Neural crest cell (in vitro differentiated cells): Measurements from ENCODE around the gene DNAH12. TPM values are rescaled to one million over a fixed set of nuclear protein-coding genes. Genes with fewer than 3 reads are reported as not detected.
"Not testable (repeated sequence)": the region's sequence is repeated elsewhere in the genome, so short reads cannot be mapped to it uniquely, and the experiment has no call there.

ENCODE experiments used
- DNase-seq: peaks from one replicate; pipeline ENCODE4 v3.0.0; 2021; ENCODE audit warnings: low read depth, mixed read lengths, low spot score
- H3K27ac Mint-ChIP-seq: one replicate; pipeline ENCODE4 v1.8.0; 2021; ENCODE audit warnings: mild to moderate bottlenecking, mixed read lengths; ENCODE audit not compliant: unreplicated experiment
- H3K27me3 Mint-ChIP-seq: 2 replicates; pipeline ENCODE4 v1.8.0; 2021; ENCODE audit warnings: low read depth, mild to moderate bottlenecking, mixed read lengths
- H3K36me3 Mint-ChIP-seq: 2 replicates; pipeline ENCODE4 v1.8.0; 2021; ENCODE audit warnings: low read depth, mild to moderate bottlenecking, mixed read lengths
- H3K4me1 Mint-ChIP-seq: 2 replicates; pipeline ENCODE4 v1.8.0; 2021; ENCODE audit warnings: mixed read lengths
- H3K4me3 Mint-ChIP-seq: one replicate; pipeline ENCODE4 v1.8.0; 2021; ENCODE audit warnings: mild to moderate bottlenecking, mixed read lengths
- H3K9me3 Mint-ChIP-seq: 2 replicates; pipeline ENCODE4 v1.8.0; 2021; ENCODE audit warnings: mixed read lengths
- total RNA-seq: library from RNA; stranded (reverse); gene quantifications from 2 replicates; pipeline ENCODE4 v1.2.1, GENCODE V29; 2021
- TF ChIP-seq, protein P1 (sequence below): fragments of 200-600 bp; sonication (generic); conservative IDR thresholded peaks from 2 replicates; pipeline ENCODE4 v1.5.0; 2021; ENCODE audit warnings: antibody characterized with exemption, mild to moderate bottlenecking

The DNAH12 gene
- total RNA-seq, 1 donor from 2014 or later: 0.09 TPM

DNA sequence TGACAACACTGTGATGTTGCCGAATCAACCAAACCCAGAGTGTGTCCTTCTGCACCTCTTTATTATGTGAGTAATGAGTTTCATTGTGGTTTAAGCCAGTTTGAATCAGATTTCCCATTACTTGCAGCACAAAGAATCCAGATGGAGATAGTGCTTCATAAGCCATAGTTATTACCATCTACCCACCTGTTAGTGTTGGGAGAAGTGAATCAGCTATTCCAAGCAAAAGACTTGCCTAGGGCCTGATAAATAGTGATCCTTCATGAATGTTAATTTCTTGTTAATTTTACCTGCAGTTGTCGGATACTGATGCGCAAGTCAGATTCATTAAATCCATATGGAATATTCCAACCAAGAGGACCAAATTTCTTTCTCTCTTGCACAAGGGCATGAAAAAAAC is 229.9 kb downstream of the DNAH12 start:
- Mint-ChIP-seq H3K4me3 (no peak overlapping the region), H3K27me3 (peaks cover 10% of the 10 kb centered on the region), H3K27ac (no peak overlapping the region), H3K36me3 (no peaks in the 10 kb centered on the region), H3K4me1 (no peaks in the 10 kb centered on the region), H3K9me3 (peaks cover 9% of the 10 kb centered on the region)
- TF ChIP-seq, protein P1, sequence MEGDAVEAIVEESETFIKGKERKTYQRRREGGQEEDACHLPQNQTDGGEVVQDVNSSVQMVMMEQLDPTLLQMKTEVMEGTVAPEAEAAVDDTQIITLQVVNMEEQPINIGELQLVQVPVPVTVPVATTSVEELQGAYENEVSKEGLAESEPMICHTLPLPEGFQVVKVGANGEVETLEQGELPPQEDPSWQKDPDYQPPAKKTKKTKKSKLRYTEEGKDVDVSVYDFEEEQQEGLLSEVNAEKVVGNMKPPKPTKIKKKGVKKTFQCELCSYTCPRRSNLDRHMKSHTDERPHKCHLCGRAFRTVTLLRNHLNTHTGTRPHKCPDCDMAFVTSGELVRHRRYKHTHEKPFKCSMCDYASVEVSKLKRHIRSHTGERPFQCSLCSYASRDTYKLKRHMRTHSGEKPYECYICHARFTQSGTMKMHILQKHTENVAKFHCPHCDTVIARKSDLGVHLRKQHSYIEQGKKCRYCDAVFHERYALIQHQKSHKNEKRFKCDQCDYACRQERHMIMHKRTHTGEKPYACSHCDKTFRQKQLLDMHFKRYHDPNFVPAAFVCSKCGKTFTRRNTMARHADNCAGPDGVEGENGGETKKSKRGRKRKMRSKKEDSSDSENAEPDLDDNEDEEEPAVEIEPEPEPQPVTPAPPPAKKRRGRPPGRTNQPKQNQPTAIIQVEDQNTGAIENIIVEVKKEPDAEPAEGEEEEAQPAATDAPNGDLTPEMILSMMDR: no peak
- no peak for DNase-seq

DNA sequence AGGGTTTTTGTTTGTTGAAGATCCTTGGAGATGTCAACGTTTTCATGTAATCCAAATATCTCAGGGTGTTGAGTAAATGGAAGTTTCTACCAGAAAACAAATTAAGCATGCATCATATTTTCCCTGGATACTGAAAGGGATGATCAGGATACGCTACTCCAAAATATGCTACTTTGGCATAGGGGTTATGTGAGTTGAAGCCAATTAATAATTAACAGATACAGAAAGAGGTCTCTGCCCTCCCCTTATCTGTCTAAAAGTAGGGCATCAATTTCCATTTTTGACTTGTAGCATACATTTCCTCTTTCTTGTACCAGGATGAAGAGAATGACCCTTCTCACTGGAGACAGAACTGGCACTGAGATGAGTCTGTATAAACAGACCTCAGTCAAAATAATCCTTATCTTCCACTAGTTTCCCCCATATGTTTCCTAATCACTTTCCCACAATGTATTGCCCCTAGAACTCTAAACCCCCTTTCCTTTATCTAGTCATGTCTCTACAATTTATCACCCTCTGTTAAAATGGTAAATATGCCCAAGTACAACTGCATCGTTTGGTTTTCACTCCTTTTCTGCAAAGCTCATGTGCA is 234.3 kb downstream of the DNAH12 start:
- Mint-ChIP-seq H3K9me3 (no peaks in the 10 kb centered on the region), H3K4me3 (no peak overlapping the region), H3K36me3 (no peaks in the 10 kb centered on the region), H3K27ac (no peak overlapping the region), H3K27me3 (peaks cover under 1% of the 10 kb centered on the region), H3K4me1 (no peaks in the 10 kb centered on the region)
- no peak for DNase-seq
- TF ChIP-seq, protein P1: no peak

DNA sequence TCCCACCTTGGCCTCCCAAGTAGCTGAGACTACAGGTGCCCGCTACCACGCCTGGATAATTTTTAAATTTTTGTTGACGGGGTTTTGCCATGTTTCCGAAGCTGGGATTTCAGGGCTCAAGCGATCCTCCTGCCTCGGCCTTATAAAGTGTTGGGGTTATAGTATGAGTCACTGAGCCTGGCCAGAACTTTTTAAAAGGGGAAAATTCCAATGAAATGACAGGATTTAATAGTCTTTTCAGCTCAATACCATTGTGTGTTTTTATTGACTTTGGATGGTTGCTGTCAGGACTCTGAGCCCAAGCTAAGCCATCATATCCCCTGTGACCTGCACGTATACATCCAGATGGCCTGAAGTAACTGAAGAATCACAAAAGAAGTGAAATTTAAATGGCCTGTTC is 240.6 kb downstream of the DNAH12 start:
- not testable (repeated sequence) for H3K36me3 Mint-ChIP-seq, H3K4me1 Mint-ChIP-seq, H3K4me3 Mint-ChIP-seq, H3K27me3 Mint-ChIP-seq, H3K9me3 Mint-ChIP-seq, H3K27ac Mint-ChIP-seq, DNase-seq

DNA sequence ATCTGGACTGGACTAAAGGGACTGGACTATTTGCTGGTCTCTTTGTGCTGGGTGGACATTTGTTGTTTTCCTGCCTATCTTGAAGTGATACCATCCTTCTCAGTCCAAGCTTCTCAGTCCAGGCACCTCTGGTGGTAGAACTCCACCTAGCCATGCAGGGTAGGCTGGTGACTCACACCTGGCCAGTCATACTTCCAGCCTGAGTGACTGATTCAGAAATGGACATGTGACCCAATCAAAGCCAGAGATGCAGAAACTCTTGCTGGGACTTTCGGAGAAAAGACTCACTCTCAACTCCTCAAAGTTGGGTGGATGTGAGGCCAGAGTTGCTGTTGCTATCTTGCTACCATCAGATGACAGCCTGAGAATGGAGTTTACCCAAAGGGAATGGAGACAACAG is 246.1 kb downstream of the DNAH12 start:
- Mint-ChIP-seq H3K4me1 (no peaks in the 10 kb centered on the region), H3K9me3 (no peaks in the 10 kb centered on the region), H3K4me3 (no peak overlapping the region), H3K36me3 (no peaks in the 10 kb centered on the region), H3K27ac (no peak overlapping the region), H3K27me3 (peaks cover 5% of the 10 kb centered on the region)
- no peak for DNase-seq
- TF ChIP-seq, protein P1: no peak

DNA sequence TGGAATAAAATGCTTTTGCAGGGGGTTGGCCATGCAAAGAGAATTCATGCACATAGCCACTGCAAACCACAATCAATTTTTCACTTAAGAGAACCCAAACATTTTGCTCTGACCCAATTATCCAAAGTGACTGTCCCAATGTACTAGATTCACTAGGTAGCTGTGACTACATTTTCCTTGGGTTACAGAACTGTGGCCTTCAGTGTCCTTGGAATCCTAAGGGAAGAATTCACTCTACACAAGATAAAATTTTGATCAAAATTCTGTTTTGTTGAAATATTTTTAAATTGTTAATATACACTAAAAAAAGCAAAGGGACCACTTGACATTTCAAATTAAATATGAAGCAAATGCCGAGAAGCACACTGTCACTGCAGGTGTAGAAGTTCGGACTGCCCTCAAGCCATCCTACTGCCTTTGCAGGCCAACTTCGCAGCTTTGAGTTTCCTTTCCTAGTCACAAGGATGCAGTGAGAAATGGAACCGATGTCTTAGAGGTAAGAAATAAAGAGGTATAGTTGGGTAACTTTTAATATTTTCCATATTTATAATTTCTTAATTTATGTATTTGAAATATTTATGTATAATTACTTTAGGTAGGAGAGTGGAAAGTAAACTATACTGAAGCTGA is 251.1 kb downstream of the DNAH12 start:
- Mint-ChIP-seq H3K4me1 (no peaks in the 10 kb centered on the region), H3K27ac (no peak overlapping the region), H3K4me3 (no peak overlapping the region), H3K36me3 (no peaks in the 10 kb centered on the region), H3K27me3 (no peaks in the 10 kb centered on the region), H3K9me3 (no peaks in the 10 kb centered on the region)
- no peak for DNase-seq
- TF ChIP-seq, protein P1: no peak

DNA sequence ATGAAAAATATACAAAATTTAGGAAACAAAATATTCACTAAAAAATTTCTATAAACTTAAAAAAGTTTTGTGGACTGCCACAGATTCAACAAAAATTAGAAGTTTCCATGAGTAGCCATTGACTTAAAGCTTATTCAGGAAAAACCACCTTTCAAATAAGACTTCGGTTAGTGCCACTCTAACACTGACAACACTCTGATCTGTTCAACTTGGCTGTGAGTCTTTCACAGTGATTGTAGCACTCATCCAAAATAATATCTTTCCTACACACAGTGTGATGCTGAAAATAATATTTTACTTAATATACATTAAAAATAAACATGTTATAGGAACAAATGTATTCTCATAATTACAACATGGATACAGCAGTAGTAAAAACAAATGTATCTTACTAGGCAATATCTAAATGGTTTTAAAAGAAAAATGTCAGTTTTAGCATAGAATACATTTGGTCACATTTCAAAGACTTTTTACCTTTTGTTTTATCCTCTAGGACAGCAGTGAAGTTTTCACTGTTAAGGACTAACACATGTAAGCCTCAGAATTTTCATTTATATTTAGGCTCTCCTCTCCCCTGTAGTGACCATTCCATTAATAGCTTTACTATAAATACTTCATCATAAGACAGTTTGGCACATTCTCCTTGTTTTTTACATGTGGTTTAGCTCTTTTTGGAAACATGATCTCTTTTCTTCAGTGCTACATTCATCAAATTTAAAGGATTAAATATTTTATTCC is 251.8 kb downstream of the DNAH12 start, which contains the start of gene ASB14:
ASB14 (minus strand) TSS at position 527 of the 738 bp plus-strand sequence. CDS start 652 bp downstream, outside the sequence.
- Mint-ChIP-seq H3K27me3 (no peaks in the 10 kb centered on the region), H3K9me3 (no peaks in the 10 kb centered on the region), H3K27ac (no peak within 1 kb of the TSS), H3K36me3 (no peaks in the 10 kb centered on the region), H3K4me3 (no peak within 1 kb of the TSS), H3K4me1 (no peaks in the 10 kb centered on the region)
- TF ChIP-seq, protein P1: no peak
- DNase-seq: no peak
